Stimulated activated memory B cell treated with anti-CD40 and anti-IgM and Interleukin-4, amounts not matched to agents 10 μg/mL and 1 μg/mL and 100 μg/mL, for 72 hours (primary cell): Measurements from ENCODE around the gene DMRTC1.
"Not testable (repeated sequence)": the region's sequence is repeated elsewhere in the genome, so short reads cannot be mapped to it uniquely, and the experiment has no call there.

Source experiments
- ATAC-seq: fragments of 150-1000 bp; cut with Tn5 transposase; 2 replicates; pipeline ENCODE4 v1.10.0; 2021
- H3K27ac Mint-ChIP-seq: one replicate; pipeline ENCODE4 v1.8.0; 2022; ENCODE audit warnings: mild to moderate bottlenecking, mixed read lengths
- H3K27me3 Mint-ChIP-seq: one replicate; pipeline ENCODE4 v1.8.0; 2022; ENCODE audit warnings: mixed read lengths
- H3K36me3 Mint-ChIP-seq: one replicate; pipeline ENCODE4 v1.8.0; 2022; ENCODE audit warnings: mixed read lengths
- H3K4me1 Mint-ChIP-seq: one replicate; pipeline ENCODE4 v1.8.0; 2022; ENCODE audit warnings: mixed read lengths
- H3K4me3 Mint-ChIP-seq: one replicate; pipeline ENCODE4 v1.8.0; 2022; ENCODE audit warnings: mild to moderate bottlenecking, moderate library complexity, mixed read lengths
- H3K9me3 Mint-ChIP-seq: one replicate; pipeline ENCODE4 v1.8.0; 2022; ENCODE audit warnings: mixed read lengths

Gene DMRTC1

DNA sequence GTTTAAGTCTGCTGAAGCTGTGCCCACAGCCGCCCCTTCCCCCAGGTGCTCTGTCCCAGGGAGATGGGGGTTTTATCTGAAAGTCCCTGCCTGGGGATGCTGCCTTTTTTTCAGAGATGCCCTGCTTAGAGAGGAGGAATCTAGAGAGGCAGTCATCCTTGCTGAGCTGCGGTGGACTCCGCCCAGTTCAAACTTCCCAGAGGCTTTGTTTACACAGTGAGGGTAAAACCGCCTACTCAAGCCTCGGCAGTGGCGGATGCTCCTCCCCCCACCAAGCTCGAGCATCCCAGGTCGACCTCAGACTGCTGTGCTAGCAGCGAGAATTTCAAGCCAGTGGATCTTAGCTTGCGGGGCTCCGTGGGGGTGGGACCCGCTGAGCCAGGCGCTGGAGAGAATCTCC lies 112.9 kb downstream of the DMRTC1 start:
- not testable (repeated sequence) for H3K9me3 Mint-ChIP-seq, H3K4me1 Mint-ChIP-seq, H3K4me3 Mint-ChIP-seq, ATAC-seq, H3K27me3 Mint-ChIP-seq, H3K36me3 Mint-ChIP-seq, H3K27ac Mint-ChIP-seq
